SU-DHL-6 (cell line): Measurements from ENCODE around the gene AKIP1.

Experiments used
- H2AFZ ChIP-seq: fragments of 200-600 bp; sonication (generic); 2 replicates; pipeline ENCODE4 v1.6.1; 2014; ENCODE audit warnings: low read depth, mild to moderate bottlenecking, moderate library complexity, mixed read lengths, antibody characterized with exemption, low read length; ENCODE audit not compliant: severe bottlenecking
- H3F3A ChIP-seq: fragments of 200-600 bp; shearing (Covaris generic); 2 replicates; pipeline ENCODE4 v1.6.0; 2016; ENCODE audit warnings: antibody characterized with exemption, mild to moderate bottlenecking; ENCODE audit not compliant: insufficient read depth
- H3K27ac ChIP-seq: fragments of 200-600 bp; sonication (generic); 2 replicates; pipeline ENCODE4 v1.5.1; 2016; ENCODE audit warnings: low read depth, mild to moderate bottlenecking, low read length, moderate library complexity, mixed read lengths
- H3K27me3 ChIP-seq: fragments of 200-600 bp; sonication (generic), shearing (Covaris generic); 2 replicates; pipeline ENCODE4 v1.6.0; 2014; ENCODE audit warnings: mild to moderate bottlenecking, low read length
- H3K36me3 ChIP-seq: fragments of 200-600 bp; sonication (generic); 2 replicates; pipeline ENCODE4 v1.6.1; 2014; ENCODE audit warnings: mild to moderate bottlenecking, low read length, mixed read lengths
- H3K4me2 ChIP-seq: fragments of 300-600, 200-600 bp; shearing (Covaris generic), sonication (generic); 2 replicates; pipeline ENCODE4 v1.6.0; 2014; ENCODE audit warnings: low read length, low read depth, mild to moderate bottlenecking; ENCODE audit not compliant: poor library complexity, severe bottlenecking
- H3K4me3 ChIP-seq: fragments of 200-600 bp; sonication (generic); 2 replicates; pipeline ENCODE4 v1.5.1; 2014; ENCODE audit warnings: antibody characterized with exemption, low read length, mild to moderate bottlenecking, mixed read lengths; ENCODE audit not compliant: insufficient read depth, poor library complexity, severe bottlenecking
- H3K79me2 ChIP-seq: fragments of 200-600 bp; sonication (generic); 2 replicates; pipeline ENCODE4 v1.6.1; 2014; ENCODE audit warnings: mild to moderate bottlenecking, low read length, moderate library complexity; ENCODE audit not compliant: insufficient read depth
- H3K9ac ChIP-seq: fragments of 200-600 bp; sonication (generic); 2 replicates; pipeline ENCODE4 v1.7.0; 2014; ENCODE audit warnings: mild to moderate bottlenecking, low read length
- H3K9me2 ChIP-seq: fragments of 200-600 bp; sonication (generic); replicated peaks from 2 replicates; pipeline ENCODE4 v1.6.1; 2014; ENCODE audit warnings: low read length; ENCODE audit not compliant: insufficient read depth
- H3K9me3 ChIP-seq: fragments of 200-600 bp; sonication (generic); 2 replicates; pipeline ENCODE4 v1.6.1; 2014; ENCODE audit warnings: low read length, mixed read lengths; ENCODE audit not compliant: insufficient read depth
- H4K20me1 ChIP-seq: fragments of 200-600 bp; sonication (generic); 2 replicates; pipeline ENCODE4 v1.6.1; 2014; ENCODE audit warnings: low read depth, mild to moderate bottlenecking, antibody characterized with exemption, low read length, moderate library complexity, mixed read lengths
- CTCF ChIP-seq: fragments of 200-600 bp; sonication (generic); IDR thresholded peaks from one replicate; pipeline ENCODE4 v1.5.1; 2017; ENCODE audit warnings: antibody characterized with exemption, mild to moderate bottlenecking, low read length, moderate library complexity; ENCODE audit not compliant: insufficient read depth, poor library complexity, severe bottlenecking
- EZH2phosphoT487 ChIP-seq: fragments of 200-600 bp; sonication (generic), shearing (Covaris generic); conservative IDR thresholded peaks from 2 replicates; pipeline ENCODE4 v1.6.1; 2018; ENCODE audit warnings: mild to moderate bottlenecking, antibody characterized with exemption, low read length, moderate library complexity, mixed read lengths

AKIP1 gene

GRCh38 chr11:8908099-8908498 is 2.9 kb upstream of the AKIP1 start:
- Histone ChIP-seq H3K4me2 (no peak overlapping the region), H3K27ac (no peak overlapping the region), H3K27me3 (no peaks in the 10 kb centered on the region), H2AFZ (no peak overlapping the region), H4K20me1 (no peaks in the 10 kb centered on the region), H3K9ac (no peak overlapping the region), H3K9me2 (no peaks in the 10 kb centered on the region), H3K79me2 (no peaks in the 10 kb centered on the region), H3F3A (peaks cover 5% of the 10 kb centered on the region; the same call in 1 of the 2 replicates), H3K9me3 (no peaks in the 10 kb centered on the region), H3K36me3 (no peaks in the 10 kb centered on the region), H3K4me3 (no peak overlapping the region)
- TF ChIP-seq EZH2phosphoT487 (no peak), CTCF (no peak)

- Histone ChIP-seq H3K4me3 (peak overlapping the region; percentile 58), H3K36me3 (no peaks in the 10 kb centered on the region), H3K27ac (no peak overlapping the region), H3K79me2 (no peaks in the 10 kb centered on the region), H3K9me3 (no peaks in the 10 kb centered on the region), H3K27me3 (no peaks in the 10 kb centered on the region), H3K9ac (peak overlapping the region; percentile 65), H4K20me1 (no peaks in the 10 kb centered on the region), H3K4me2 (peak overlapping the region; percentile 50), H3F3A (peaks cover 10% of the 10 kb centered on the region), H2AFZ (no peak overlapping the region), H3K9me2 (no peaks in the 10 kb centered on the region)
- no peak for TF ChIP-seq CTCF
- TF ChIP-seq EZH2phosphoT487 = no peak
Observed at GRCh38 chr11:8910649-8911026, 351 bp upstream of the AKIP1 start.

- Histone ChIP-seq H2AFZ (peak overlapping the region; percentile 37), H3K9me2 (no peaks in the 10 kb centered on the region), H3K79me2 (no peaks in the 10 kb centered on the region), H3K9me3 (no peaks in the 10 kb centered on the region), H3K27ac (peak overlapping the region; percentile 13; the same call in 1 of the 2 replicates), H3K4me2 (peak overlapping the region; percentile 49), H3K27me3 (no peaks in the 10 kb centered on the region), H4K20me1 (no peaks in the 10 kb centered on the region), H3K36me3 (no peaks in the 10 kb centered on the region), H3F3A (peaks cover 10% of the 10 kb centered on the region), H3K9ac (peak overlapping the region; percentile 25; the same call in 1 of the 2 replicates), H3K4me3 (peak overlapping the region; percentile 12)
- no peak for TF ChIP-seq EZH2phosphoT487
- peak; percentile 93 for TF ChIP-seq CTCF
Observed at GRCh38 chr11:8913961-8914660, 3.1 kb downstream of the AKIP1 start.
